GM12878 (cell line): ENCODE results near the gene ZXDA. TPM values are rescaled to one million over a fixed set of nuclear protein-coding genes. Genes with fewer than 3 reads are reported as not detected.

ENCODE experiments used
- ATAC-seq: fragments of 200-7000 bp; cut with Tn5 transposase; 3 replicates; pipeline ENCODE4 v1.9.1; 2020; ENCODE audit warnings: mild to moderate bottlenecking, moderate library complexity
- BruUV-seq: library from RNA; stranded (reverse); fragments of 400-500 nt; replicated peaks from 2 replicates; lab custom pipeline; 2021; lab: Mats Ljungman, UMichigan
- CTCF ChIA-PET: fragments of 300-600 bp; sonication (Branson Sonifier 250); formaldehyde crosslinking; extraction: SDS; loops from one replicate; lab custom pipeline; 2021; ENCODE audit warnings: inconsistent platforms; lab: Yijun Ruan, JAX
- POLR2A ChIA-PET: fragments of 350-600 bp; formaldehyde crosslinking; extraction: SDS; loops from one replicate; lab custom pipeline; 2021; ENCODE audit warnings: inconsistent platforms; lab: Charles Lee
- RAD21 ChIA-PET: fragments of 300-600 bp; sonication (Branson Sonifier 250); formaldehyde crosslinking; loops from one replicate; lab custom pipeline; 2023; ENCODE audit warnings: antibody characterized with exemption; ENCODE audit not compliant: unreplicated experiment; lab: Charles Lee
- SMC1A ChIA-PET: fragments of 300-600 bp; sonication (Branson Sonifier 250); formaldehyde crosslinking; loops from one replicate; lab custom pipeline; 2023; ENCODE audit not compliant: unreplicated experiment, uncharacterized antibody; lab: Charles Lee
- DNase-seq: peaks from one replicate; pipeline ENCODE4 v3.0.0-alpha.2; 2011; ENCODE audit warnings: low read depth, low spot score
- FAIRE-seq: peaks from 3 replicates; lab custom pipeline; 2011; peaks lifted over from hg19 to GRCh38; lab: Jason Lieb, UNC
- H2AFZ ChIP-seq: 2 replicates; pipeline ENCODE4 v1.6.0; 2011; ENCODE audit warnings: low read depth, low read length, control low read depth; ENCODE audit not compliant: control insufficient read depth
- H3K27ac ChIP-seq: 2 replicates; pipeline ENCODE4 v1.5.1; 2011; ENCODE audit warnings: control low read depth; ENCODE audit not compliant: control insufficient read depth, insufficient read depth
- H3K27me3 ChIP-seq, 2 experiments: replicated peaks in 1 of 2; 2 replicates each; pipeline versions ENCODE4 v1.6.0 to v1.6.1; 2011; ENCODE audit warnings: low read length in 1 of 2; ENCODE audit not compliant: control insufficient read depth in 2 of 2, insufficient read depth in 2 of 2
- H3K36me3 ChIP-seq, 2 experiments: 2 replicates each; pipeline ENCODE4 v1.5.1; 2011; ENCODE audit warnings: low read length in 1 of 2; ENCODE audit not compliant: control insufficient read depth in 2 of 2, insufficient read depth in 2 of 2
- H3K4me1 ChIP-seq: 2 replicates; pipeline ENCODE4 v1.6.1; 2011; ENCODE audit warnings: mild to moderate bottlenecking, low read length, moderate library complexity, mixed read lengths; ENCODE audit not compliant: control insufficient read depth, insufficient read depth
- H3K4me2 ChIP-seq: 2 replicates; pipeline ENCODE4 v1.6.0; 2011; ENCODE audit warnings: control low read depth; ENCODE audit not compliant: control insufficient read depth, insufficient read depth
- H3K4me3 ChIP-seq: fragments of 200-600 bp; sonication (generic); 2 replicates; pipeline ENCODE4 v1.5.1; 2016
- H3K79me2 ChIP-seq: 2 replicates; pipeline ENCODE4 v1.6.0; 2011; ENCODE audit warnings: low read length; ENCODE audit not compliant: control insufficient read depth, insufficient read depth
- H3K9ac ChIP-seq: 2 replicates; pipeline ENCODE4 v1.8.0; 2011; ENCODE audit warnings: low read length, control low read depth, mixed read lengths; ENCODE audit not compliant: control insufficient read depth, insufficient read depth
- H3K9me3 ChIP-seq: replicated peaks from 3 replicates; pipeline ENCODE4 v1.5.1; 2011; ENCODE audit warnings: mild to moderate bottlenecking, low read length; ENCODE audit not compliant: control insufficient read depth, insufficient read depth
- H4K20me1 ChIP-seq: 2 replicates; pipeline ENCODE4 v1.6.0; 2011; ENCODE audit not compliant: control insufficient read depth, insufficient read depth
- CREB1 ChIP-seq: IDR thresholded peaks from 2 replicates; pipeline ENCODE4 v1.6.1; 2012; ENCODE audit warnings: low read depth, mild to moderate bottlenecking, inconsistent platforms
- POLR2AphosphoS2 ChIP-seq: IDR thresholded peaks from 2 replicates; pipeline ENCODE4 v1.6.1; 2011; ENCODE audit warnings: low read depth, mild to moderate bottlenecking, low read length, improper control_type of control experiment, moderate library complexity
- SMAD5 ChIP-seq: IDR thresholded peaks from 2 replicates; pipeline ENCODE4 v1.6.1; 2016; ENCODE audit warnings: antibody characterized with exemption, low read depth
- SPI1 ChIP-seq: IDR thresholded peaks from 2 replicates; pipeline ENCODE4 v1.6.1; 2011; ENCODE audit warnings: low read depth, mild to moderate bottlenecking, low read length, moderate library complexity, borderline replicate concordance; ENCODE audit not compliant: insufficient read depth
- WRNIP1 ChIP-seq: IDR thresholded peaks from 2 replicates; pipeline ENCODE4 v1.6.1; 2011; ENCODE audit warnings: low read depth, low read length, improper control_type of control experiment, borderline replicate concordance
- ZNF24 ChIP-seq: fragments of 450-650 bp; IDR thresholded peaks from 2 replicates; pipeline ENCODE4 v1.6.1; 2017; ENCODE audit warnings: antibody characterized with exemption, mild to moderate bottlenecking
- ZZZ3 ChIP-seq: IDR thresholded peaks from 2 replicates; pipeline ENCODE4 v1.6.1; 2011; ENCODE audit warnings: low read depth; ENCODE audit not compliant: control insufficient read depth, insufficient read length
- WGBS: methylation state at CpG from one replicate; pipeline ENCODE4 v1.1.6; 2016; ENCODE audit warnings: low lambda C conversion rate; ENCODE audit not compliant: insufficient replicate concordance, insufficient coverage; ENCODE audit errors: missing lambda C conversion rate; 5-methylcytosine and 5-hydroxymethylcytosine counted together
- in situ Hi-C: fragments of 300-500 bp; cut with MboI; formaldehyde crosslinking; loops from 9 replicates; pipeline ENCODE4 v1.14.3; 2018; ENCODE audit warnings: mixed read lengths
- intact Hi-C: fragments of 100-400 bp; cut with micrococcal nuclease; formaldehyde crosslinking; loops from one replicate; pipeline ENCODE4 v1.14.2; 2022; ENCODE audit not compliant: unreplicated experiment
- polyA plus RNA-seq, 11 experiments: library from polyadenylated mRNA; depleted of rRNA in 4 of 11; unstranded in 6 of 11; stranded (reverse) in 5 of 11; fragments of >200 nt; fragmentation: Nextera tagmentation in 4 of 11; fragmentation: Illumina TruSeq in 1 of 11; extraction: Ambion mirVana in 4 of 11; extraction: Trizol in 1 of 11; gene quantifications; 1 replicate in 1 of 11; 2 replicates in 10 of 11; pipeline versions ENCODE4 v1.2.1 to v1.2.3, GENCODE V29; 2011 to 2016; ENCODE audit warnings: inconsistent platforms in 2 of 11, missing spikeins in 2 of 11, low read depth in 1 of 11
- total RNA-seq, 4 experiments: library from RNA; depleted of rRNA in 3 of 4; stranded (reverse); fragments of >200 nt in 3 of 4; fragmentation: Illumina TruSeq in 1 of 4; extraction: Trizol in 1 of 4; gene quantifications; 2 replicates each; pipeline versions ENCODE4 v1.2.1 to v1.2.3, GENCODE V29; 2013 to 2021
- TF ChIP-seq, protein P1 (sequence below): IDR thresholded peaks from 2 replicates; pipeline ENCODE4 v1.6.1; 2012; ENCODE audit warnings: low read length, inconsistent platforms

Gene ZXDA
- total and polyA plus RNA-seq, 10 of the 15 experiments (the other 5 are each of a cell fraction or from before 2014, with no cell fraction given), result 0.10 to 2.8 (median 0.99) TPM

DNA sequence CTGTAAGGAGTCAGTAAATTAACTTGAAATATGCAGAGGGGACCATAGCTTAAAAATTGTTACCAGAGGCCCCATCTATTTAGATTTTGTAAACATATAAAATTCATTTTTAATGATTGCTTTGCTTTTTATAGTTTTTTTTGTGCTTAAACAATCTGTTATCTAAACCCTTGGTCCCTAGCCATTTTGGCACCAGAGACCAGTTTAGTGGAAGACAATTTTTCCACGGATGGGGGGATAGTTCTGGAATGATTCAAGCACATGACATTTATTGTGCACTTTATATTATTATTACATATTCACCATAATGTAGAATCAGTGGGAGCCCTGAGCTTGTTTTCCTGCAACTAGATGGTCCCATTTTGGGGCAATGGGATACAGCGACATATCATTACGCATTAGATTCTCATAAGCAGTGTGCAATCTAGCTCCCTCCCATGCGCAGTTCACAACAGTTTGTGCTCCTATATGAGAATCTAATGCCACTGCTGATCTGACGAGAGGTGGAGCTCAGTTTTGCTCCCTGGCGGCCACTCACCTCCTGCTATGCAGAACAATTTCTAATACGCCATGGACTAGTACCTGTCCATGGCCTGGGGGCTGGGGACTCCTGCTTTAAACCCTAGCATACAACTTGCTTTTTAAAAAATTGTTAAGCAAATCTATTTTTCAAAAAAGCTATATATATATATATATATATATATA is 5.9 kb downstream of the ZXDA start:
- WGBS, result 89% methylated on average over 7 of the region's 7 CpGs
- FAIRE-seq, result no peak
- SMC1A ChIA-PET, result interaction anchor here (1.2 kb wide), 1 partner anchor 12 kb away, joined by 3 read pairs; no protein-coding TSS in a partner anchor

DNA sequence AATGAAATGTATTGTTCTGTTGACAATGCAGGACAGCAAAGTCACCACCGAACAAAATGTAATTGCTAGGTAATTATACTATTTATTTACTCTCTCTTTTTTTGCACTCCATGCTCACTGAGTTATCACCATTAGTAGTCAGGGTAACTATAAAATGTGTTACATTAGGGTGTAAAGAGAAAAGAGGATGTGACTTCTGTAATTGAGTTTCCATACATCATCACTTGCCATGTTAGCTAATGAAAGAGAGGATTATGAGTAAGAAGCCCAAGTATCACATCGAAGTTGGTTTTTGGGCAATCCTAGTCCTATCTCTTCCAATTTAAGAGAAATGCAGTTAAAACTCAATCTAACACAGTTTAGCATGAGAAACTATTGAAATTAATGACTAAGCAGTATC is 7.6 kb downstream of the ZXDA start:
- SMC1A ChIA-PET, result interaction anchor here (0.8 kb wide), 1 partner anchor 28 kb away, joined by 3 read pairs; no protein-coding TSS in a partner anchor
- RAD21 ChIA-PET, result no interaction called here
- no peaks in the 10 kb centered on the region for H4K20me1 ChIP-seq
- BruUV-seq, result no TSS peak
- no peaks in the 10 kb centered on the region; the same call in none of the 2 replicates for H3K79me2 ChIP-seq
- CTCF ChIA-PET, result no interaction called here
- H3K4me3 ChIP-seq, result no peak overlapping the region
- no peak overlapping the region for H3K4me2 ChIP-seq
- in situ Hi-C loops, result loop anchor here (25.0 kb wide), 3 partner anchors 915 to 1340 kb away; partner anchors contain the start of genes SPIN3 and UBQLN2
- no peak overlapping the region for H3K9ac ChIP-seq
- H3K27ac ChIP-seq, result no peak overlapping the region
- no peak for DNase-seq
- H3K36me3 ChIP-seq, result no peaks in the 10 kb centered on the region
- intact Hi-C loops, result no loop called here
- H3K27me3 ChIP-seq, result no peaks in the 10 kb centered on the region
- FAIRE-seq, result peak; percentile 13
- H3K9me3 ChIP-seq, result no peaks in the 10 kb centered on the region
- H3K4me1 ChIP-seq, result no peaks in the 10 kb centered on the region
- POLR2A ChIA-PET, result no interaction called here
- ATAC-seq, result peak; percentile 48
- H2AFZ ChIP-seq, result no peak overlapping the region
- 59% methylated on average over 2 of the region's 2 CpGs for WGBS
- TF ChIP-seq CREB1 (0 out of 2 replicates have a peak, but pooled peaks have one; percentile 38), SPI1 (peak; percentile 37; the same call in 1 of the 2 replicates), SMAD5 (no peak)

More for the DNA sequence above, 5.9 kb downstream of the ZXDA start:
- DNase-seq (no peak), ATAC-seq (no peak)
- TF ChIP-seq WRNIP1, result no peak
- TF ChIP-seq, protein P1, sequence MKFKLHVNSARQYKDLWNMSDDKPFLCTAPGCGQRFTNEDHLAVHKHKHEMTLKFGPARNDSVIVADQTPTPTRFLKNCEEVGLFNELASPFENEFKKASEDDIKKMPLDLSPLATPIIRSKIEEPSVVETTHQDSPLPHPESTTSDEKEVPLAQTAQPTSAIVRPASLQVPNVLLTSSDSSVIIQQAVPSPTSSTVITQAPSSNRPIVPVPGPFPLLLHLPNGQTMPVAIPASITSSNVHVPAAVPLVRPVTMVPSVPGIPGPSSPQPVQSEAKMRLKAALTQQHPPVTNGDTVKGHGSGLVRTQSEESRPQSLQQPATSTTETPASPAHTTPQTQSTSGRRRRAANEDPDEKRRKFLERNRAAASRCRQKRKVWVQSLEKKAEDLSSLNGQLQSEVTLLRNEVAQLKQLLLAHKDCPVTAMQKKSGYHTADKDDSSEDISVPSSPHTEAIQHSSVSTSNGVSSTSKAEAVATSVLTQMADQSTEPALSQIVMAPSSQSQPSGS, result no peak
- TF ChIP-seq POLR2AphosphoS2, result no peak
- no peak for TF ChIP-seq ZNF24
- TF ChIP-seq ZZZ3, result no peak
- Histone ChIP-seq H3K9ac (no peak overlapping the region), H3K79me2 (no peaks in the 10 kb centered on the region; the same call in none of the 2 replicates), H3K9me3 (no peaks in the 10 kb centered on the region), H4K20me1 (no peaks in the 10 kb centered on the region), H3K4me3 (no peak overlapping the region), H3K27me3 (no peaks in the 10 kb centered on the region), H2AFZ (no peak overlapping the region), H3K36me3 (no peaks in the 10 kb centered on the region), H3K4me2 (no peak overlapping the region), H3K4me1 (no peaks in the 10 kb centered on the region), H3K27ac (no peak overlapping the region)
- ChIA-PET CTCF (interaction anchor here (0.7 kb wide), 1 partner anchor 322 kb away, joined by 3 read pairs; no protein-coding TSS in a partner anchor), RAD21 (no interaction called here), POLR2A (no interaction called here)
- intact Hi-C loops, result no loop called here
- in situ Hi-C loops, result loop anchor here (25.0 kb wide), 3 partner anchors 917 to 1342 kb away; partner anchors contain the start of genes SPIN3 and UBQLN2
- BruUV-seq, result no TSS peak
